Kidney glomerular epithelial cell (primary cell): ENCODE measurements around the gene ZNF575.
"Not testable (repeated sequence)": the region's sequence is repeated elsewhere in the genome, so short reads cannot be mapped to it uniquely, and the experiment has no call there.

Experiments
- DNase-seq: peaks from one replicate; lab custom pipeline; 2025; lab: John Stamatoyannopoulos, UW

ZNF575 gene

DNA sequence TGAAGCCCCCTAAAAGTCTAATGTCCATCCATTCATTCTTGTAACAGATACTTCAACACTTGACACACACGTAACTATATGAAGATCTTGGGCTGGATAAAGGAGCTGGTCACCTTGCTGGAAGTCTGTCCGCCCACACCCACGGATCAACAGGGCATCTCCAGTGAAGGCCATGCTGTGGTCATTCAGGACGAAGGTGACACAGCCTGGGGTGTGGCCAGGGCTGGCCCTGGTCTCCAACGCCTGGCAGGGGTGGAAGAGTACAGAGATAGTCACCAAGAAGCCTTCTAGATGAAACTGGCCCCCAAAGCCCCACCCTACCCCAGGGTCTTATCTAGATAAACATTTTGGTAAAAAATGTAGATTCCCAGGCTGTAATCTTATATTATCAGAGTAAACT lies 21.7 kb upstream of the ZNF575 start:
- DNase-seq = no peak

GRCh38 chr19:43512399-43512798 lies 20.6 kb upstream of the ZNF575 start:
- not testable (repeated sequence) for DNase-seq

DNA sequence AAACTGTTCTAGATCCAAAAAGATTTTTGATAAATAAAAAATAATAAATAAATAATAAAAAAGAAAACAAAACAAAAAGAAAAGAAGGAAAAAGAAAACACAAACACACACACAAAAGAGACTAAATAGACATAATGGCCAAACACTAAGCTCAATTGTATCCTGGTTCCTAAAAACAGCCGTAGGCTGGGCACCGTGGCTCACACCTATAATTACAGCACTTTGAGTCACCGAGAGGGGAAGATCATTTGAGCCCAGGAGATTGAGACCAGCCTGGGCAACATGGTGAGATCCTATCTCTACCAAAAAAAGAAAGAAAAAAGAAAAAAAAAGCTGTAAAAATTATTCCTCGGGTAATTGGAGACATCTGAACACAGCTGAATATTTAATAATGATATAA lies 14.9 kb upstream of the ZNF575 start:
- DNase-seq = no peak

GRCh38 chr19:43519436-43520088 lies 13.4 kb upstream of the ZNF575 start:
- DNase-seq = peak; percentile 79

GRCh38 chr19:43522929-43523328 lies 10.1 kb upstream of the ZNF575 start:
- DNase-seq = no peak

DNA sequence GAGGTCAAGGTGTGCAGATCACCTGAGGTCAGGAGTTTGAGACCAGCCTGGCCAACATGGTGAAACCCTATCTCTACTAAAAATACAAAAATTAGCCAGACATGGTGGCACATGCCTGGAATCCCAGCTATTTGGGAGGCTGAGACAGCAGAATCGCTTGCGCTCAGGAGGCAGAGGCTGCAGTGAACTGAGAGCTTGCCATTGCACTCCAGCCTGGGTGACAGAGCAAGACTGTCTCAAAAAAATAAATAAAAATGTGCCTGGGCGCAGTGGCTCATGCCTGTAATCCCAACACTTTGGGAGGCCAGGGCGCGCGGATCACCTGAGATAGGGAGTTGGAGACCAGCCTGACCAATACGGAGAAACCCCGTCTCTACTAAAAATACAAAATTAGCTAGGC lies 9.3 kb upstream of the ZNF575 start:
- DNase-seq = not testable (repeated sequence)

- peak; percentile 29 for DNase-seq
These were observed 7.8 kb upstream of the ZNF575 start for GRCh38 chr19:43524922-43525835.

DNA sequence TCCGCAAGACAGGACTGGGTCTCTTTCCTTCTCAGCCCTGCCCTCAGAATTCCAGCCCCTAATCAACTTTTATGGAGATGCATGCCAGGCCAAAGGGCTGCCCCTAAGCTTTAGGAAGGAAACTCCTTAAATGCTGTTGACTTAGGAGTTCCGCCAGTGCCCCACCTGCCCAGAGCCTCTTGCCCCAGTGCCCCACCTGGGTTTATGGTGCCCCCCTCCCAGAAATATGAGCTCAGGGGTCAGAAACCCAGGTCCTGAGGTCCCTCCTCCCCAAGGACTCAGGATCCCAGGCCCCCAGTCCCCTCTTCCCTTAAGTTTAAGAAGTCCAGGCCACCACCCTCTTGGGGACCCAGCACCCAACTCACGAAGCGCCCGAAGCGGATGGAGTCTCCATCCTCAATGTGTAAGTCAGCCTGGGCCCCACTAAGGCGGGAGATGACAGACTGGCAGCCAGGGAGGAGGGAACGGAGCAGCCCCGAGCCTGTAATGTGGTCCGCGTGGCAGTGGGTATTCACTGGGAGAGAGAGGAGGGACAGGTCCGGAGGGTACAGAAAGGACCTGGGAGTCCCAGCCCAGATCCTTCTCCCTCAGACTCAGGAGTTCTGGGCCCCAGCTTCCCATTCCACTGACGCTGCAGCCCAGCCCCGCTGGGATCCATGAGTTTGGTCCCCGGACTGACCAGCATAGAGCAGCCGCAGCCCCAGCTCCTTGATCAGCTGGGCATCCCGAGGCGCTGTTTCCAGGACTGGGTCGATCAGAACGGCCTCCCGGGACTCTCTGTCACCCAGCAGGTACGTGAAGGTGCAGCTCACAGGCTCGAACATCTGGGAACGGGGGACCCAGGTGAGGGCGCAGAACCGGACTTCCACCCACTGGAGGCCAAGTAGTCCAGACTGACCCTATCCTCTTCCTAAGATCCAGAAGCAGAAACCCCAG lies 6.9 kb upstream of the ZNF575 start:
- no peak for DNase-seq

DNA sequence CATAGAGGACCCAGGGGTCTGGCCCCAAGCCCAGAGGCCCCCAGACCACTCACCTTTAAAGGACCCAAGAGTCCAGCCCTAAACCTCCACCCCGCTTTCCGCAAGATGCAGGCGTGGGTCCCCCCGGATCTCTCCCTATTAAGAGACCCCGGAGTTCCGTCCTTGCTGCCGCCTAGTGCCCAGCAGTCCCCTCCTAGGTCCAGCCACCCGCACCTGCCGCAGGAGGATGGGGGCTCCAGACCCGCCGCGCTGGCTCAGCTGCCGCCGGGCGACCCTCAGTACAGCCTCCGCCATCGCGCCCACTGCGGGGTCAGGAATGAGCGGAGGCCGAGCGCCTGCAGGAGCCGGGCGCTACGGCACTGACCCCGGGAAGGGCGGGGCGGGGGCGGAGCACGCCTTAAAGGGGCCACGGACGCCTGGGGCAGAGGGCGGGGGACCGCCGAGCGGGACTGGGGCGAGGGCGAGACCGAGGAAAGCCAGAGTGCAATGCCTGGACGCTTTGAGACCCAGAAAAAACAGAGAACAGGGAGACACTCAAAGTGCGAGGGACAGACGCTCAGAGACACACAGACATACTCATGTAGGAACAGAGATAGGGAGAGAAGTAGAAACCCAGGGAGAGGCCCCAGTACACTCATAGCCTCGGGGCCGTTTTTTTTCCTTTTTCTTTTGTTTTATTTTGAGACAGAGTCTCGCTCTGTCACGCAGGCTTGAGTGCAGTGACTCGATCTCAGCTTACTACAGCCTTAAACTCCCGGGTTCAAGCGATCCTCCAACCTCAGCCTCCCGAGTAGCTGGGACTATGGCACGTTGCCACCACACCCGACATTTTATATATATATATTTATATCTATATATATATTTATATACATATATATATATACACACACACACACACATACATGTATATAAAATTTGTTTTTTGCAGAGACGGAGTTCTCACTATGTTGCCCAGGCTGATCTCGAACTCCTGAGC lies 5.8 kb upstream of the ZNF575 start, which contains the start of gene ETHE1:
Gene ETHE1 (minus strand): TSS at position 318 of the 976 bp plus-strand sequence. CDS start 24 bp downstream, at position 294.
- DNase-seq = peak; percentile 63

DNA sequence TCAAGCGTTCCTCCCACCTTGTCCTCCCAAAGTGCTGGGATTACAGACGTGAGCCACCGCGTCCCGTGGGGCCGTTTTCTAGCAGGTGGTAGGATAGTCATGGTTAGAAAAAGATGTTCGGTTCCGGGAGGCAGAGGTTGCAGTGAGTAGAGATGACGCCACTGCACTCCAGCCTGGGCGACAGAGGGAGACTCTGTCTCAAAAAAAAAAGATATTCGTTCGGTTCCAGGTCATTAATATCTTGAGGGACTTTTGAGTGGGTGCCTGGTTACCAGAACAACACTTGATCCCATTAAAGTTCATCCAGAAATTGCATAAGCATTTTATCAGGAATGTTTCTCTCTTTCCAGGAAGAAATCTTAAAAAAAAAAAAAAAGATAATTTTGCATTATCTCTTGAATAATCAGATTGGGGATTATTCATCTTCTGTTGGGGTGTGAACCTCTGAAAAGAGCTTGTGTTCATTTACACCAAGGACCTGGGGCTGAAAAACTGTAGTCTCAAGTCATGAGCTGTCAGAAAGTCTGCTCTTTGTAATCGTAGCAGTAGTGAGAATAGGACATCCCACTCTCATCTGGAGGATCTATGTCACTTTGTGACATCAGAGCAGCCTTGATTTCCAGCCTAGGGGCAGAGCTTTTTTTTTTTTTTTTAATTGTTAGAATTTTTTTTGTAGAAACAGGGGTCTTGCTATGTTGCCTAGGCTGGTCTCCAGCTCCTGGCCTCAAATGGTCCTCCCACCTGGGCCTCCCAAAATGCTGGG lies 4.9 kb upstream of the ZNF575 start:
- peak; percentile 58 for DNase-seq

- peak; percentile 67 for DNase-seq
These were observed 422 bp upstream of the ZNF575 start for GRCh38 chr19:43532571-43532961.

DNA sequence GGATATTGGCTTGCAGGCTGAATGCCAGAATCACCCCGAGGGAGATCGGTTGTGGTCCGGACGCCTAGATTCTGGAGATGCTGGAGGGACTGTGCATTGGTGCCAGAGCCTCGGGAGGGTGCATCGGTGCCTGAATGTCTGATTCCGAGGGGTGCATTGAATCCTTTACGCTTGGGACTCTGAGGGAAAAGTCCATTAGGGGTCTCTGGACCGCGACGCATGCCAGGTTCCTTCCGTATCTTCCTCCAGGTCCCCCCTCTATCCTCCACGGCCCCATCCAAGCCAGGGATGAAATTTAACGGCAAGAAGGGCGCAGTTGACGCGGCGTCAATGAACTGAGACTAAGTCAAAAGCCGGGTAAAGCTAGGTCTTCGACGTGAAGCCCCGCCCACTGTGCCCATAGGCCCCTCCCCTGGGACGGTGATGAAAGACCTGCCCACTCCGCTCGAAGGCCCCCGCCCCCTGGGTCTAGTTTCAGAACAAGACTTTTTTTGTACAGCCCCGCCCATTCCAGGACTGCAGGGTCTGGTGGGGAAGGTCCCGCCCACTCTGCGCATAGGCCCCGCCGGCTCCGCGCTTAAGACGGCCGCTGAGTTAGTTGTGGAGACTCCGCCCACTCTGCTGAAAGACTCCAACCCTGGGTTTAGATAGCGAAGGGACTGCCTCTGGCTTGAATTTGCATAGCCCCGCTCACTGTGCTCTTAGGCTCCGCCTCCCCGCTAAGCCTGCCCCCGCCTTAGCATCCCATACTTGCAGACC lies 737 bp downstream of the ZNF575 start:
- peak; percentile 97 for DNase-seq

- DNase-seq = no peak
These were observed 1.4 kb downstream of the ZNF575 start for GRCh38 chr19:43534305-43534815.

DNA sequence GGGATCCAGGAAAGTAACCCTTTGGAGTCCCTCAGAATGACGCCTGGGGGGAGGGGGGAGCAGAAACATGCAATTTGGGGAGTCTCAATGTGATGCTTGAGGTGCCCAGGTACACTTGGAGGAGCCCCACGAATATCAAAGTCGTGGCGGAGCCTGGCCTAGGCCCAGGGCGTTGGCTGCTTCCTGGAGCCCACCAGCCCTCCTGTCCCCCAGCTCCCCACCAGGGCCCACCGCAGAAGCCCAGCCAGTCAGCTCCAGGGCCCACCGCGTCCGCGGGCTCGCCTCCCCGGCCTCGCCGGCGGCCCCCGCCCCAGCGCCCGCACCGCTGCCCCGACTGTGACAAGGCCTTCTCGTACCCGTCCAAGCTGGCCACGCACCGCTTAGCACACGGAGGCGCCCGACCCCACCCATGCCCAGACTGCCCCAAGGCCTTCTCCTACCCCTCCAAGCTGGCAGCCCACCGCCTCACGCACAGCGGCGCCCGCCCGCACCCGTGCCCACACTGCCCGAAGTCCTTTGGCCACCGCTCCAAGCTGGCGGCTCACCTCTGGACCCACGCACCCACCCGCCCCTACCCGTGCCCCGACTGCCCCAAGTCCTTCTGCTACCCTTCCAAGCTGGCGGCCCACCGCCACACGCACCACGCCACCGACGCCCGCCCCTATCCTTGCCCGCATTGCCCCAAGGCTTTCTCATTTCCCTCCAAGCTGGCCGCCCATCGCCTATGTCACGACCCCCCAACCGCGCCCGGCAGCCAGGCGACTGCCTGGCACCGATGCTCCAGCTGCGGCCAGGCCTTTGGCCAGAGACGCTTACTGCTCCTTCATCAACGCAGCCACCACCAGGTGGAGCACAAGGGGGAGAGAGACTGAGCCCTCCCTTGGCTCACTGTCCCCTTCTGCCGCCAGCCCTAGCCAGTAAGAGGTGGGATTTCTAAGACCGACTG lies 2.1 kb downstream of the ZNF575 start:
- DNase-seq = no peak

DNA sequence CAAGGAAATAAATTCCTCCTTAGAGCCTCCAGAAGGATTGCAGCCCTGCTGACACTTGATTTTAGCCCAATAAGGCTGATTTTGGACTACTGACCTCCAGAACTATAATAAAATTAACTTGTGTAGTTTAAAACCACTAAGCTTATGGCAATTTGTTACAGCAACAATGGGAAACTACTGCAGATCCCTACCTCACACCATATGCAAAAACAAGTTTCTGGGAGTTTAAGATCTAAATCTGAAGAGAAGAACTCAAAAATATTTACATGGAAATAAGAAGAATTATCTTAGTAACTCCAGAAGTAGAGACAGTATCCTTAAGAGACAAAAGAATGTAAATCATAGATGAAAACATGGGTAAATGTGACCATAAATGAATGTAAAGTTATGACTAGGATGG lies 5.9 kb downstream of the ZNF575 start:
- no peak for DNase-seq

GRCh38 chr19:43540381-43540780 lies 7.4 kb downstream of the ZNF575 start:
- no peak for DNase-seq

GRCh38 chr19:43541920-43542650 lies 9.1 kb downstream of the ZNF575 start:
- DNase-seq = no peak
